Liver (tissue), 9 donors: Measurements from ENCODE around the gene CYP3A7. TPM values are rescaled to one million over a fixed set of nuclear protein-coding genes. Genes with fewer than 3 reads are reported as not detected.
A peak's percentile ranks its signal among the peaks of the same experiment; 100 is the strongest.

Source experiments
- DNase-seq: peaks from one replicate; pipeline ENCODE4 v3.0.0-alpha.2; 2017; ENCODE audit warnings: low spot score
- H3K27ac ChIP-seq, 2 donors: one replicate each; pipeline ENCODE4 v1.7.0; 2013; ENCODE audit warnings: inconsistent platforms in 2 of 2, low read length in 2 of 2, control low read depth in 1 of 2, low read depth in 1 of 2, mild to moderate bottlenecking in 1 of 2
- H3K27me3 ChIP-seq, 4 donors: one replicate each; pipeline versions ENCODE4 v1.6.1 to v1.7.0; 2013; ENCODE audit warnings: low read length in 3 of 4, inconsistent platforms in 1 of 4, mild to moderate bottlenecking in 1 of 4, moderate library complexity in 1 of 4; ENCODE audit not compliant: control insufficient read depth in 4 of 4, insufficient read depth in 4 of 4
- H3K36me3 ChIP-seq, 4 donors: one replicate each; pipeline versions ENCODE4 v1.6.1 to v1.7.0; 2013; ENCODE audit warnings: low read length in 3 of 4, mild to moderate bottlenecking in 3 of 4, low read depth in 1 of 4, moderate library complexity in 1 of 4; ENCODE audit not compliant: control insufficient read depth in 4 of 4, insufficient read depth in 3 of 4
- H3K4me1 ChIP-seq, 4 donors: one replicate each; pipeline versions ENCODE4 v1.6.1 to v1.7.0; 2013; ENCODE audit warnings: low read length in 3 of 4, mild to moderate bottlenecking in 3 of 4, moderate library complexity in 1 of 4; ENCODE audit not compliant: control insufficient read depth in 4 of 4, insufficient read depth in 4 of 4
- H3K4me3 ChIP-seq, 3 donors: one replicate each; pipeline versions ENCODE4 v1.6.1 to v1.7.0; 2013; ENCODE audit warnings: low read length in 3 of 3, control low read depth in 1 of 3, low read depth in 1 of 3, mild to moderate bottlenecking in 1 of 3
- H3K9ac ChIP-seq, 2 donors: one replicate each; pipeline ENCODE4 v1.7.0; 2013; ENCODE audit warnings: low read length in 2 of 2, mild to moderate bottlenecking in 2 of 2, moderate library complexity in 2 of 2, control low read depth in 1 of 2, low read depth in 1 of 2
- H3K9me3 ChIP-seq, 4 donors: one replicate each; pipeline versions ENCODE4 v1.6.1 to v1.7.0; 2013; ENCODE audit warnings: low read length in 3 of 4; ENCODE audit not compliant: control insufficient read depth in 4 of 4
- ATF3 ChIP-seq: IDR thresholded peaks from 2 replicates; pipeline ENCODE4 v1.6.1; 2016; ENCODE audit warnings: antibody characterized with exemption
- CTCF ChIP-seq: fragments of 150-350 bp; IDR thresholded peaks from 2 replicates; pipeline ENCODE4 v1.5.1; 2017; ENCODE audit warnings: improper control_type of control experiment, low read depth, low read length; ENCODE audit not compliant: missing input control
- EGR1 ChIP-seq, 2 donors: IDR thresholded peaks; 2 replicates each; pipeline ENCODE4 v1.6.1; 2016 to 2018; ENCODE audit warnings: antibody characterized with exemption in 2 of 2, low read depth in 2 of 2
- FOXA1 ChIP-seq: IDR thresholded peaks from 2 replicates; pipeline ENCODE4 v1.6.1; 2016; ENCODE audit warnings: antibody characterized with exemption
- FOXA2 ChIP-seq: IDR thresholded peaks from 2 replicates; pipeline ENCODE4 v1.6.1; 2016; ENCODE audit warnings: antibody characterized with exemption
- GABPA ChIP-seq, 2 donors: IDR thresholded peaks in 1 of 2; conservative IDR thresholded peaks in 1 of 2; 2 replicates each; pipeline ENCODE4 v1.6.1; 2016; ENCODE audit warnings: antibody characterized with exemption in 2 of 2, mild to moderate bottlenecking in 1 of 2, moderate library complexity in 1 of 2
- HNF4A ChIP-seq, 2 donors: conservative IDR thresholded peaks; 2 replicates each; pipeline ENCODE4 v1.6.1; 2016; ENCODE audit warnings: antibody characterized with exemption in 2 of 2, mild to moderate bottlenecking in 2 of 2
- HNF4G ChIP-seq: IDR thresholded peaks from 2 replicates; pipeline ENCODE4 v1.6.1; 2016; ENCODE audit warnings: antibody characterized with exemption
- JUND ChIP-seq, 2 donors: IDR thresholded peaks; 2 replicates each; pipeline ENCODE4 v1.6.1; 2016; ENCODE audit warnings: antibody characterized with exemption in 2 of 2
- MAX ChIP-seq: IDR thresholded peaks from 2 replicates; pipeline ENCODE4 v1.6.1; 2016; ENCODE audit warnings: antibody characterized with exemption
- NR2F2 ChIP-seq: IDR thresholded peaks from 2 replicates; pipeline ENCODE4 v1.6.1; 2016; ENCODE audit warnings: antibody characterized with exemption
- RAD21 ChIP-seq, 2 donors: IDR thresholded peaks; 2 replicates each; pipeline ENCODE4 v1.6.1; 2016; ENCODE audit warnings: antibody characterized with exemption in 2 of 2, mild to moderate bottlenecking in 2 of 2
- REST ChIP-seq: IDR thresholded peaks from 2 replicates; pipeline ENCODE4 v1.6.1; 2016; ENCODE audit warnings: antibody characterized with exemption, mild to moderate bottlenecking
- RXRA ChIP-seq, 2 donors: IDR thresholded peaks; 2 replicates each; pipeline ENCODE4 v1.6.1; 2017 to 2018; ENCODE audit warnings: antibody characterized with exemption in 2 of 2, mild to moderate bottlenecking in 1 of 2
- SP1 ChIP-seq: IDR thresholded peaks from 2 replicates; pipeline ENCODE4 v1.6.1; 2018; ENCODE audit warnings: antibody characterized with exemption, mild to moderate bottlenecking
- TAF1 ChIP-seq: conservative IDR thresholded peaks from 2 replicates; pipeline ENCODE4 v1.6.1; 2016; ENCODE audit warnings: antibody characterized with exemption, mild to moderate bottlenecking
- YY1 ChIP-seq: IDR thresholded peaks from 2 replicates; pipeline ENCODE4 v1.6.1; 2016; ENCODE audit warnings: antibody characterized with exemption, mild to moderate bottlenecking
- ZBTB33 ChIP-seq: IDR thresholded peaks from 2 replicates; pipeline ENCODE4 v1.6.1; 2016; ENCODE audit warnings: antibody characterized with exemption
- WGBS: extraction: QIAGEN DNeasy Blood & Tissue Kit; methylation state at CpG from one replicate; pipeline ENCODE4 v1.1.7; 2013; 5-methylcytosine and 5-hydroxymethylcytosine counted together
- polyA plus RNA-seq, 2 donors: library from polyadenylated mRNA; stranded (reverse) in 1 of 2; unstranded in 1 of 2; fragments of 200-250 nt in 1 of 2; fragments of >200 nt in 1 of 2; fragmentation: Nextera tagmentation in 1 of 2; extraction: Ambion mirVana in 1 of 2; gene quantifications; one replicate each; pipeline versions ENCODE4 v1.2.1 to v1.2.3, GENCODE V29; 2013 to 2015
- total RNA-seq, 2 donors: library from RNA; depleted of rRNA; stranded (reverse); fragments of >200 nt; gene quantifications; one replicate each; pipeline ENCODE4 v1.2.3, GENCODE V29; 2014
- donor health status: healthy.
- donor health status: healthy.
- donor health status: healthy.
- donor health status: healthy.
- donor health status: healthy.

Gene CYP3A7
- total and polyA plus RNA-seq, 4 donors: 36.1 to 2,448 (median 83.4) TPM

GRCh38 chr7:99740573-99741440 lies 5.8 kb upstream of the CYP3A7 start:
- H3K27ac ChIP-seq: peak overlapping the region; percentile 67 to 83
- no peaks in the 10 kb centered on the region for H3K27me3 ChIP-seq
- H3K36me3 ChIP-seq: no peaks in the 10 kb centered on the region
- no peaks in the 10 kb centered on the region for H3K9me3 ChIP-seq
- no peak overlapping the region for H3K4me3 ChIP-seq
- 64% methylated on average over 5 of the region's 5 CpGs for WGBS
- peaks cover 0 to 24% (median 11%) of the 10 kb centered on the region in 4 donors for H3K4me1 ChIP-seq
- peak overlapping the region in 1 of 2 donors; percentile 25 for H3K9ac ChIP-seq
- no peak for DNase-seq
- TF ChIP-seq ATF3 (peak; percentile 83), FOXA1 (no peak), JUND (IDR thresholded peaks at IDR 0.05) (peak; percentile 65 to 86), REST (no peak), MAX (peak; percentile 54), NR2F2 (no peak), EGR1 (IDR thresholded peaks at IDR 0.05; ENCODE audit: low read depth in 2 of 2) (no peak), HNF4G (no peak), SP1 (peak; percentile 78), FOXA2 (no peak), HNF4A (conservative IDR thresholded peaks at IDR 0.05) (peak; percentile 39 to 42), GABPA (IDR thresholded peaks at IDR 0.05 in 1 of 2, conservative IDR thresholded peaks at IDR 0.05 in 1 of 2) (no peak), TAF1 (no peak), ZBTB33 (peak; percentile 42), RXRA (IDR thresholded peaks at IDR 0.05) (peak; percentile 76 to 80), CTCF (no peak), RAD21 (IDR thresholded peaks at IDR 0.05) (peak; percentile 9 to 66), YY1 (peak; percentile 16)
